HG02642 (cell line): Measurements from ENCODE around the gene RBBP7.

Experiments used
- ATAC-seq: cut with Tn5 transposase; IDR thresholded peaks from one replicate; pipeline ENCODE4 v1.9.1; 2021; ENCODE audit warnings: mild to moderate bottlenecking; ENCODE audit not compliant: unreplicated experiment, poor library complexity

The RBBP7 gene

GRCh38 chrX:16868920-16869319 lies 1.2 kb downstream of the RBBP7 start:
- ATAC-seq, result no peak

DNA sequence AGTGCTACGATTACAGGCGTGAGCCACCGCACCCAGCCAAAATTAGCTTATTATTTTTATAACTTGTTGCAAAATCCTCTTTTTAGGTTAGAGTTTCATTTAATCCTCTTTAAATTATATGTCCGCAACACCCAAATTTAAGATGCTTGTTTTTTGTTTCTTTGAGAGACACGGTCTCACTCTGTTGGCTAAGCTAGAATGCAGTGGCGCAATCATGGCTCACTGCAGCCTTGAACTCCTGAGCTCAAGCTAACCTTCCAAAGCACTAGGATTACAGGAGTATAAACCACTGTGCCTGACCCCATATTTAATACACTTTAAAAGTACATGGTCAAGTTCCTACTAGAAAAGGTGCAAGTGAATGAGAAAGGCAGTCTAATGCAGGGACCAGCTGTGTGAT lies 2.2 kb downstream of the RBBP7 start:
- no peak for ATAC-seq

DNA sequence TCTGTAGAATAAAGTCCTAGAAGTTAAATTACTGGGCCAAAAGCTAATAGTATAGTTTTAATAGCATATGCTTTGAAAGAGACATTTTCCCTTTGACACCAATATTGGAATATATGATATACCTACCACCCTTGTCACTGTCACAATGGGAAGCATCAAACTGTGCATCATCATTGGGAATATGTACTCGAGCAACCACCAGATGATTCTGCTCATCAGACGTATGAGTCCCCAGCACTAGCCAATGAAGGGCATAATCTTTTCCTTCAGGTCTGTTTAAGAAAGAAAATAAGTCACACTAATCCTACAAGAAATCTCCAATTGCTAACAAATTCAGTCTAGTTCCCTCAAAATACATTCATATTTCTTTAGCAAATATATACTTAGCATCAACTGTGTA lies 7.3 kb downstream of the RBBP7 start:
- ATAC-seq, result no peak

- ATAC-seq, result no peak
These were observed 13.4 kb downstream of the RBBP7 start for GRCh38 chrX:16856744-16857143.

DNA sequence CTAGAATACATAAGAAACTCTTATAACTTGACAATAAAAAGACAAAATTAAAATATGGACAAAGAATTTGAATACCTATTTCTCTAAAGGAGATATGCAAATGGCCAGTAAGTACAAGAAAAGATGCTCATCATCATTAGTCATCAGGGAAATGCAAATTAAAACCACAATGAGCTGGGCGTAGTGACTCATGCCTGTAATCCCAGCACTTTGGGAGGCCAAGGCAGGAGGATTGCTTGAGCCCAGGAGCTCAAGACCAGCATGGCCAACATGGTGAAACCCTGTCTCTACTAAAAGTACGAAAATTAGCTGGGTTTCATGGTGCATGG lies 14.1 kb downstream of the RBBP7 start:
- peak; percentile 47 for ATAC-seq

- ATAC-seq, result no peak
These were observed 14.6 kb downstream of the RBBP7 start for GRCh38 chrX:16855363-16856075.

DNA sequence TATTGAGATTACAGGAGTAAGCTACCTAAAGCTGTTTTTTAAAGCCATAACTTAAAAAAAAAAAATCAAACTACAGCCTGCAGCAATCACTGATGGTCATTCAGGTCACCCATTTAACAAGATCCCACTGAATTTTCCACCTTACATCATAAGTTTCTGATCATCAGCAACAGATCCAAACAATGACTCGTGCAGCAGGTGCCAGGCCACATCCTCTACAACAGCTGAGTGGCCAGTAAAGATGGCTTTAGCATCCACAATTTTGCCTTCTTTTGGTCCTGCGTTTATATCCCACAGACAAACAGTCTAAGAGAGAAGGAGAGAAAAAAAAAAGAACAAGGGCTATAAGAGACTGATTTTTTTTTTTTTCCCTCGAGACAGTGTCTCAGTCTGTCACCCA lies 16.6 kb downstream of the RBBP7 start:
- ATAC-seq, result no peak

- ATAC-seq, result no peak
These were observed 17.5 kb downstream of the RBBP7 start for GRCh38 chrX:16852617-16853179.

- no peak for ATAC-seq
These were observed 18.3 kb downstream of the RBBP7 start for GRCh38 chrX:16851827-16852226.

GRCh38 chrX:16851421-16851820 lies 18.7 kb downstream of the RBBP7 start:
- ATAC-seq, result no peak

GRCh38 chrX:16848541-16848940 lies 21.6 kb downstream of the RBBP7 start:
- ATAC-seq, result no peak

DNA sequence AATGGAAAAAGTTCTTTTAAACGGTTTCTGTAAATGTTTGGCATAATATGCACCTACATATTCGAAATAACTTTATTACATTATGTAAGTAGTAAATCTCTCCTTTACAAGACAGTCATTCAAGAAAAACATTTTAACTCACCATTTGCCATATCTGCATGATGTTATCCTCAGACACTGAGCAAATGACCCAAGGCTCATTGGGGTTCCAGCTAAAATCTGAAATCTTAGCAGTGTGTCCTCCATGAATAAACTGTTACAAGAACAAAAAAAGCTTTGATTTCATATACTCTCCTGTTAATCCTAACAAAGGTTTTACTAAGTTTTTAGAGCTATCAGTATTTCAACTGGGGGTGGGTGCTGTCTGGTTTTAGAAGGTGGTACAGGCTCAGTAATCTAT lies 24.5 kb downstream of the RBBP7 start:
- ATAC-seq, result no peak

DNA sequence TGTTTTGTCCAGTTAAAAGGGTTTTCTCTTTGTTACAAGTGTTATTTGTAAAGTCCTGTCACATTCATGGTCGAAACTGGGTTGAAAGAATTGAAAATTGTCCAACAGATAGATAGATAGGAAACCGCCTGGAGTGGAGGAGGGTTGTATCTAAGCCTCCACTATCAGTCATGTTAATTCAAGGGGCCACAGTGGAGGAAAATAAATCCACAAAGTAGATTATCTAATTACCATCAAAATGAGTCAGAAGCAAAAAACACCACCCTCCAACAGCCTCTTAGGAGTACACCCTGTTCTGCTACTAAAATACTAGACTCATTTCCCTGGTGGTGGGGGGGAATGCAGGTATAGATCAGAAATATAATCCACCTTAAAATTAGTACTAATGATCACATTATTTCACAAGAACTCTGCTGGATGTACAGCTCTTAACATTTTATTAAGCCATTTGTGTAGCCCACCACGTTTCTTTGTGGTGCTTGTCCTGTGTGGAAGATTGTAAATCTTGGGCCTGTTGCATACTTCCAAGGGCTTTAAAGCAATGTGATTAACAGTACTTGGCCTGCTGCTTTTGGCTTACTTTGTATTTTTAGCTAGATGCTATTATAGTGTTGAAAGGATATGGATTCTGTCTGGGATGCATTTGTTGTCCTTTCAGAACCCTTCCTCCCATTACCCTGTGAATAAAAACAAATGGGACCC lies 26.8 kb downstream of the RBBP7 start:
- ATAC-seq, result no peak

GRCh38 chrX:16842684-16843083 lies 27.5 kb downstream of the RBBP7 start:
- no peak for ATAC-seq

DNA sequence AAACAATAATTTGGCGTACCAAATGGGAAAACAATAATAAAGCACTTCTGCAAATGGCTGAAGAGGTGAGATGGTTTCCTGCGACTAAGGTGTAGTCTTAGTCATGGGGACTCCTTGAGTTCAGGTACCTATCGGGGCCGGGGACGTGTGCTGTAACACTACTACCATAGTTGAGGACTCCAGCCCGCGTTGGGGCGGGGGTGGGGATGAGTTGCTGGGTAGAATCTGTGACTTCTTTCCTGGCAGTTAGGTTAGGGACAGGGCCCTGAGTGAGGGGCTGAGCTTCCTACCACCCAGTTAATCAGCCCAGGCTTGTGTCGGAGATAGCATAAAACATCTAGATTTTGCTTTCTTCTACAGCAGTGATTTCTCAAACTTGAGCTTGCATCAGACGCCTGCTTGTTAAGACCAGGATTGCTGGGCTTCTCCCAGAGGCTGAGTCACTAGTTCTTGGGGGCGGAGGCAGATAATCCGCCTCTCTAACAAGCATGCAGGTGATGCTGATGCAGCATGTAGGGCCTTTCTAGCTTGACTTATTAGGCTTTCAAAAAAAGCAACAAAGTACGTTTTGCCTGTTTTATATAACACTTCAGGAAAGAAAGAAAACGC lies 30.2 kb downstream of the RBBP7 start:
- ATAC-seq, result no peak

DNA sequence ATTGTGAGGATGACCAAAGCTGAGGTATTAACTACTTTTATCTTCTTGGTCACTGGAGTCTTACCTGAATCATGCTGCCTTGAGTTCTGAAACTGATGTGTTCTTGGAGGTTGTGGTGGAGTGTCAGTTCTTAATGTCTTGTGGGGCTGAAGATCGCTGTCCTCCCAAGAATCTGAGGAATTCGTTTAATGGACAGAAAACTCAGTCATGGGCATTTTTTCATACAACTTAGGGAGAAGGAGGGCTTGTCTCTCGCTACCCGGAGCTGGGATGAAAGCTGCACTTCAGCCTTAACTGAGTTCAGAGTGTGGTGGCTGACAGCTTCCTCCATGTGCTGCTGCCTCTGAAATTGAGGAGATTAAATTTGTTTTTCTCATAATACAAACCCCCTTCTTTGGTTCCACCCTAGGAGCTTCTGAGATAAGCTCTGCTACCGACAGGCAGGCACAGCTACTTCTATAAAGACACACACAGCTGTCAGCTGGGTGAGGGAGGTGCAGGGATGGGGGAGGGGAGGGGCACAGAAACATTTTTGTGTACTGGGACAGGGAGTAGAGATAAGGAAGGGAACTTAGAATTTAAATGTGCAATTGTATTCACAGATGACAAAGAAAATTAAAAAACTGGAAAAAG lies 30.8 kb downstream of the RBBP7 start:
- no peak for ATAC-seq

- ATAC-seq, result no peak
These were observed 31.7 kb downstream of the RBBP7 start for GRCh38 chrX:16838202-16839066.

- peak; percentile 70 for ATAC-seq
These were observed 33.8 kb downstream of the RBBP7 start for GRCh38 chrX:16836371-16836770.

GRCh38 chrX:16834806-16835205 lies 35.4 kb downstream of the RBBP7 start:
- no peak for ATAC-seq

- ATAC-seq, result no peak
These were observed 37.9 kb downstream of the RBBP7 start for GRCh38 chrX:16832301-16832700.
